H1 (cell line): ENCODE results near the gene NGEF. TPM values are rescaled to one million over a fixed set of nuclear protein-coding genes. Genes with fewer than 3 reads are reported as not detected.

Source experiments
- ASH2L ChIP-seq: fragments of 200-600, 300-600 bp; sonication (generic); IDR thresholded peaks from one replicate; pipeline ENCODE4 v1.7.1; 2017; ENCODE audit warnings: low read length
- BACH1 ChIP-seq: IDR thresholded peaks from 2 replicates; pipeline ENCODE4 v1.6.1; 2012; ENCODE audit warnings: low read length, improper control_type of control experiment
- BCL11A ChIP-seq, 2 experiments: IDR thresholded peaks; one replicate each; pipeline ENCODE4 v1.6.1; 2011; ENCODE audit warnings: low read depth in 2 of 2, low read length in 2 of 2, mild to moderate bottlenecking in 2 of 2
- BRCA1 ChIP-seq: IDR thresholded peaks from 2 replicates; pipeline ENCODE4 v1.6.1; 2012; ENCODE audit warnings: low read depth, low read length, improper control_type of control experiment
- CREB1 ChIP-seq: IDR thresholded peaks from 2 replicates; pipeline ENCODE4 v1.6.1; 2012; ENCODE audit warnings: inconsistent platforms
- EGR1 ChIP-seq: IDR thresholded peaks from 2 replicates; pipeline ENCODE4 v1.6.1; 2011; ENCODE audit warnings: low read depth, low read length, borderline replicate concordance
- EP300 ChIP-seq, 2 experiments: IDR thresholded peaks; 1 replicate in 1 of 2; 2 replicates in 1 of 2; pipeline ENCODE4 v1.6.1; 2011 to 2012; ENCODE audit warnings: low read depth in 2 of 2, low read length in 2 of 2, mild to moderate bottlenecking in 2 of 2, borderline replicate concordance in 1 of 2, inconsistent platforms in 1 of 2, moderate library complexity in 1 of 2
- FOSL1 ChIP-seq: IDR thresholded peaks from 2 replicates; pipeline ENCODE4 v1.6.1; 2011; ENCODE audit warnings: mild to moderate bottlenecking, low read depth, low read length, moderate library complexity; ENCODE audit not compliant: insufficient read depth
- NANOG ChIP-seq: IDR thresholded peaks from 2 replicates; pipeline ENCODE4 v1.6.1; 2011; ENCODE audit warnings: low read length, low read depth, mild to moderate bottlenecking, inconsistent platforms; ENCODE audit not compliant: insufficient read depth, poor library complexity, severe bottlenecking
- TAF1 ChIP-seq: IDR thresholded peaks from 2 replicates; pipeline ENCODE4 v1.6.1; 2011; ENCODE audit warnings: mild to moderate bottlenecking, low read depth, low read length
- TAF7 ChIP-seq: optimal IDR thresholded peaks from 2 replicates; pipeline ENCODE3; 2011; ENCODE audit warnings: low read depth, mild to moderate bottlenecking, inconsistent platforms, low read length, moderate library complexity, borderline replicate concordance
- TCF12 ChIP-seq: IDR thresholded peaks from 2 replicates; pipeline ENCODE4 v1.6.1; 2011; ENCODE audit warnings: low read depth, mild to moderate bottlenecking, low read length
- polyA plus RNA-seq, 7 experiments: library from polyadenylated mRNA; depleted of rRNA in 3 of 7; stranded (reverse) in 5 of 7; unstranded in 2 of 7; fragments of >200 nt in 5 of 7; fragments of 200-250 nt in 2 of 7; gene quantifications; 1 replicate in 5 of 7; 2 replicates in 1 of 7; 4 replicates in 1 of 7; pipeline versions ENCODE4 v1.2.1 to v1.2.3, GENCODE V29; 2011 to 2013; ENCODE audit warnings: missing spikeins in 2 of 7, mixed read lengths in 2 of 7
- total RNA-seq: library from RNA; stranded (reverse); fragmentation: NEBNext Ultra II Directional; extraction: Animal tissue kit (Norgen Biotek cat#: 25700); gene quantifications from 2 replicates; pipeline ENCODE4 v1.2.1, GENCODE V29; 2021
- TF ChIP-seq, protein P1 (sequence below): fragments of 300-600 bp; sonication (generic); IDR thresholded peaks from 2 replicates; pipeline ENCODE4 v1.7.1; 2012; ENCODE audit warnings: low read length, moderate library complexity, mild to moderate bottlenecking, inconsistent platforms; ENCODE audit not compliant: insufficient replicate concordance

NGEF gene
- total and polyA plus RNA-seq, 2 of the 8 experiments (the other 6 are each of a cell fraction or from before 2014, with no cell fraction given) = 2.7 to 3.2 TPM

DNA sequence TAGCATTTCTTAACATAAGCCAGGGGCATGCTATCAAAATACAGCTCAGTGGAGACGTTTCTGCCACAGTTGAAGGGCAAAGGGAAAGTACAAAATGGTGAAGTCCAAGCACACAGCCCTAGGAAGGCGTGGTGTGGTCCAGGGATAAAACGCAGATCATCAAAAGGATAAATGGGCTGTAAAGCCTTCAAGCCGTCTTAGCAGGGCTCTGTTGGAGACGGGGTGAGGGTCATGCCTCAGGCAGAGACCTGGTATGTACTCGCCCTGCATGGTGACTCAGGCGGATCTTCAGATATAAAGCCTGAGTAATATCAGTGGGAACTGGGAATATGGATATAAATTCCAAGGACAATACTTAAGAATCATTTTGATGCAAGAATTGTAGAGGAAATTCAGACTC, 61.2 kb downstream of the NGEF start (continued):
- TF ChIP-seq, protein P1, sequence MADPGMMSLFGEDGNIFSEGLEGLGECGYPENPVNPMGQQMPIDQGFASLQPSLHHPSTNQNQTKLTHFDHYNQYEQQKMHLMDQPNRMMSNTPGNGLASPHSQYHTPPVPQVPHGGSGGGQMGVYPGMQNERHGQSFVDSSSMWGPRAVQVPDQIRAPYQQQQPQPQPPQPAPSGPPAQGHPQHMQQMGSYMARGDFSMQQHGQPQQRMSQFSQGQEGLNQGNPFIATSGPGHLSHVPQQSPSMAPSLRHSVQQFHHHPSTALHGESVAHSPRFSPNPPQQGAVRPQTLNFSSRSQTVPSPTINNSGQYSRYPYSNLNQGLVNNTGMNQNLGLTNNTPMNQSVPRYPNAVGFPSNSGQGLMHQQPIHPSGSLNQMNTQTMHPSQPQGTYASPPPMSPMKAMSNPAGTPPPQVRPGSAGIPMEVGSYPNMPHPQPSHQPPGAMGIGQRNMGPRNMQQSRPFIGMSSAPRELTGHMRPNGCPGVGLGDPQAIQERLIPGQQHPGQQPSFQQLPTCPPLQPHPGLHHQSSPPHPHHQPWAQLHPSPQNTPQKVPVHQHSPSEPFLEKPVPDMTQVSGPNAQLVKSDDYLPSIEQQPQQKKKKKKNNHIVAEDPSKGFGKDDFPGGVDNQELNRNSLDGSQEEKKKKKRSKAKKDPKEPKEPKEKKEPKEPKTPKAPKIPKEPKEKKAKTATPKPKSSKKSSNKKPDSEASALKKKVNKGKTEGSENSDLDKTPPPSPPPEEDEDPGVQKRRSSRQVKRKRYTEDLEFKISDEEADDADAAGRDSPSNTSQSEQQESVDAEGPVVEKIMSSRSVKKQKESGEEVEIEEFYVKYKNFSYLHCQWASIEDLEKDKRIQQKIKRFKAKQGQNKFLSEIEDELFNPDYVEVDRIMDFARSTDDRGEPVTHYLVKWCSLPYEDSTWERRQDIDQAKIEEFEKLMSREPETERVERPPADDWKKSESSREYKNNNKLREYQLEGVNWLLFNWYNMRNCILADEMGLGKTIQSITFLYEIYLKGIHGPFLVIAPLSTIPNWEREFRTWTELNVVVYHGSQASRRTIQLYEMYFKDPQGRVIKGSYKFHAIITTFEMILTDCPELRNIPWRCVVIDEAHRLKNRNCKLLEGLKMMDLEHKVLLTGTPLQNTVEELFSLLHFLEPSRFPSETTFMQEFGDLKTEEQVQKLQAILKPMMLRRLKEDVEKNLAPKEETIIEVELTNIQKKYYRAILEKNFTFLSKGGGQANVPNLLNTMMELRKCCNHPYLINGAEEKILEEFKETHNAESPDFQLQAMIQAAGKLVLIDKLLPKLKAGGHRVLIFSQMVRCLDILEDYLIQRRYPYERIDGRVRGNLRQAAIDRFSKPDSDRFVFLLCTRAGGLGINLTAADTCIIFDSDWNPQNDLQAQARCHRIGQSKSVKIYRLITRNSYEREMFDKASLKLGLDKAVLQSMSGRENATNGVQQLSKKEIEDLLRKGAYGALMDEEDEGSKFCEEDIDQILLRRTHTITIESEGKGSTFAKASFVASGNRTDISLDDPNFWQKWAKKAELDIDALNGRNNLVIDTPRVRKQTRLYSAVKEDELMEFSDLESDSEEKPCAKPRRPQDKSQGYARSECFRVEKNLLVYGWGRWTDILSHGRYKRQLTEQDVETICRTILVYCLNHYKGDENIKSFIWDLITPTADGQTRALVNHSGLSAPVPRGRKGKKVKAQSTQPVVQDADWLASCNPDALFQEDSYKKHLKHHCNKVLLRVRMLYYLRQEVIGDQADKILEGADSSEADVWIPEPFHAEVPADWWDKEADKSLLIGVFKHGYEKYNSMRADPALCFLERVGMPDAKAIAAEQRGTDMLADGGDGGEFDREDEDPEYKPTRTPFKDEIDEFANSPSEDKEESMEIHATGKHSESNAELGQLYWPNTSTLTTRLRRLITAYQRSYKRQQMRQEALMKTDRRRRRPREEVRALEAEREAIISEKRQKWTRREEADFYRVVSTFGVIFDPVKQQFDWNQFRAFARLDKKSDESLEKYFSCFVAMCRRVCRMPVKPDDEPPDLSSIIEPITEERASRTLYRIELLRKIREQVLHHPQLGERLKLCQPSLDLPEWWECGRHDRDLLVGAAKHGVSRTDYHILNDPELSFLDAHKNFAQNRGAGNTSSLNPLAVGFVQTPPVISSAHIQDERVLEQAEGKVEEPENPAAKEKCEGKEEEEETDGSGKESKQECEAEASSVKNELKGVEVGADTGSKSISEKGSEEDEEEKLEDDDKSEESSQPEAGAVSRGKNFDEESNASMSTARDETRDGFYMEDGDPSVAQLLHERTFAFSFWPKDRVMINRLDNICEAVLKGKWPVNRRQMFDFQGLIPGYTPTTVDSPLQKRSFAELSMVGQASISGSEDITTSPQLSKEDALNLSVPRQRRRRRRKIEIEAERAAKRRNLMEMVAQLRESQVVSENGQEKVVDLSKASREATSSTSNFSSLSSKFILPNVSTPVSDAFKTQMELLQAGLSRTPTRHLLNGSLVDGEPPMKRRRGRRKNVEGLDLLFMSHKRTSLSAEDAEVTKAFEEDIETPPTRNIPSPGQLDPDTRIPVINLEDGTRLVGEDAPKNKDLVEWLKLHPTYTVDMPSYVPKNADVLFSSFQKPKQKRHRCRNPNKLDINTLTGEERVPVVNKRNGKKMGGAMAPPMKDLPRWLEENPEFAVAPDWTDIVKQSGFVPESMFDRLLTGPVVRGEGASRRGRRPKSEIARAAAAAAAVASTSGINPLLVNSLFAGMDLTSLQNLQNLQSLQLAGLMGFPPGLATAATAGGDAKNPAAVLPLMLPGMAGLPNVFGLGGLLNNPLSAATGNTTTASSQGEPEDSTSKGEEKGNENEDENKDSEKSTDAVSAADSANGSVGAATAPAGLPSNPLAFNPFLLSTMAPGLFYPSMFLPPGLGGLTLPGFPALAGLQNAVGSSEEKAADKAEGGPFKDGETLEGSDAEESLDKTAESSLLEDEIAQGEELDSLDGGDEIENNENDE = no peak
- TF ChIP-seq BACH1 = no peak
- no peak for TF ChIP-seq TCF12
- TF ChIP-seq EGR1 = no peak
- no peak for TF ChIP-seq TAF1
- TF ChIP-seq EP300 (IDR thresholded peaks at IDR 0.05; ENCODE audit: borderline replicate concordance in 1 of 2, low read depth in 2 of 2, low read length in 2 of 2) = no peak
- TF ChIP-seq TAF7 = no peak
- no peak for TF ChIP-seq FOSL1
- TF ChIP-seq ASH2L = no peak
- no peak for TF ChIP-seq NANOG
- TF ChIP-seq BRCA1 = no peak
- TF ChIP-seq CREB1 = no peak
- TF ChIP-seq BCL11A (IDR thresholded peaks at IDR 0.05; ENCODE audit: low read depth in 2 of 2, low read length in 2 of 2) = no peak
